HepG2 (cell line): Measurements from ENCODE around the gene ZNF226.

ENCODE experiments used
- CCAR2 ChIP-seq: fragments of 200-400 bp; formaldehyde crosslinking; optimal IDR thresholded peaks from 2 replicates; pipeline ENCODE3; 2018; ENCODE audit warnings: low read depth, mild to moderate bottlenecking, low read length, moderate library complexity
- PHB2 ChIP-seq: fragments of 450-650 bp; IDR thresholded peaks from 2 replicates; pipeline ENCODE4 v1.6.1; 2018; ENCODE audit not compliant: partially characterized antibody
- POLR2AphosphoS5 ChIP-seq: IDR thresholded peaks from 2 replicates; pipeline ENCODE4 v1.6.1; 2012; ENCODE audit warnings: low read depth, low read length
- ZBTB46 ChIP-seq: sonication (generic); formaldehyde crosslinking; IDR thresholded peaks from 2 replicates; pipeline ENCODE4 v1.4.0; 2020; ENCODE audit warnings: mild to moderate bottlenecking, missing genetic modification reagents, borderline replicate concordance
- ZNF318 ChIP-seq: sonication (generic); formaldehyde crosslinking; IDR thresholded peaks from 2 replicates; pipeline ENCODE4 v1.4.0; 2020; ENCODE audit warnings: mild to moderate bottlenecking, missing genetic modification reagents
- ZNF777 ChIP-seq: sonication (generic); formaldehyde crosslinking; IDR thresholded peaks from 2 replicates; pipeline ENCODE4 v1.4.0; 2020; ENCODE audit warnings: missing genetic modification reagents

GRCh38 chr19:44196772-44197171, 31.9 kb downstream of the ZNF226 start:
- TF ChIP-seq CCAR2 (no peak), ZBTB46 (CRISPR knock-in tag) (no peak), ZNF318 (CRISPR knock-in tag) (no peak), ZNF777 (CRISPR knock-in tag) (no peak), PHB2 (no peak), POLR2AphosphoS5 (no peak)
